Fibroblast of skin of right biceps (primary cell): ENCODE data around the gene CTU2.
"Not testable (repeated sequence)": the region's sequence is repeated elsewhere in the genome, so short reads cannot be mapped to it uniquely, and the experiment has no call there.

Experiments used
- DNase-seq: peaks from one replicate; pipeline ENCODE4 v3.0.0-alpha.2; 2013

The CTU2 gene

DNA sequence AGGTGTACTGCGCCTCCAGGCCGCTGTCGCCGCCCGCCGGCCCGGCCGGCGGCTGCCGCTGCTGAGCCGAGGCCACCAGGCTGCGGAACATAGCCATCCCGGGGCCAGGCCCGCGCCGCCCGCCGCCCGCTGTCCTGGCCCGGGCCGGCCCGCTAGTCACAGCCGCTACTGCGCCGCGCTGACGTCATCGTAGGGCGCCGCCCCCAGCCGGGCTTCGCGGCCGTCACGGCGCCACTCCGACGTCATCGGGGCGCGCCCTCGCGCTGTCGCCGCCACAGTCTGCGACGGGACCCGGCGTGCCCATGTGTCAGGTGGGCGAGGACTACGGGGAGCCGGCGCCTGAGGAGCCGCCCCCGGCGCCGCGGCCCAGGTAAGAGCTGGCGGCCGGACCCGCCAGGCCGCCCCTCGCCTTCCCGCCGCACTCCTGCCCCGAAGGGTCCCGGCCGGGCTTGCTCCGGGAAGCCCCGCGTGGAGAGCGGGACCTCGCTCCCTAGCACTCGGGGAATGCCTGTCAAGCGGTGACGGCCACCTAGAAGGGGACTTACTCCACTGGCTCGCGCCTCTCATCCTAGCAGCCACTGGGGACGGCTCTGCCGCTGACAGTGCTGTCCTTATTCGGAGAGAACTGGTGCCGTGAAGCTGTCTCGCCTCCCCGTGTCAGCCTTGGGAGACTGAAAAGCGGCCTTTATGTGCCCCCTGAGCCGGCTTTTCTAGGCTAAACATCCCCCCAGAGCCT, at the start of gene CTU2, which contains the start of gene RNF166:
CTU2 (plus strand) TSS at position 275 of the 736 bp plus-strand sequence; CDS start at position 303, 28 bp downstream.
RNF166 (minus strand) TSS at position 180 of the 736 bp plus-strand sequence; CDS start at position 97, 83 bp downstream.
- peak; percentile 88 for DNase-seq

DNA sequence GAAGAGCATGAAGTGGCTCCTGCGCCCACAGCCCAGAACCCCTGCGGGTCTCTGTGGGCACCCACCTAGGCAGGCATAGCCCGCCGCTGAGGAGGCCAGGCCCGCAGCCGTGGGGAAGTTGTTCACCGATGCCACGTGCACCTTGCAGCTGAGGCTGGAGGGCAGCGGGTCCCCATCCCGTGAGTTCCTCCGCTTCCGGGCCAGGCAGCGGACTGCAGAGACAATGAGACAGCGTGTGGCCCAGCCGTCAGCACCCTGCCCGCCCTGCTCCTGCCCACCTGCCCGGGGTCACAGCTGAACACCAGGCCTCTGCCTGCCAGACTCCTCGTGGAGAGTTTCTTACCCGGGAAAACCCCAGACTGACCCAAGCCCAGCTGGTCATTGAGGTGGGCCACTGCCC, 48.9 kb upstream of the CTU2 start:
- DNase-seq, result no peak

DNA sequence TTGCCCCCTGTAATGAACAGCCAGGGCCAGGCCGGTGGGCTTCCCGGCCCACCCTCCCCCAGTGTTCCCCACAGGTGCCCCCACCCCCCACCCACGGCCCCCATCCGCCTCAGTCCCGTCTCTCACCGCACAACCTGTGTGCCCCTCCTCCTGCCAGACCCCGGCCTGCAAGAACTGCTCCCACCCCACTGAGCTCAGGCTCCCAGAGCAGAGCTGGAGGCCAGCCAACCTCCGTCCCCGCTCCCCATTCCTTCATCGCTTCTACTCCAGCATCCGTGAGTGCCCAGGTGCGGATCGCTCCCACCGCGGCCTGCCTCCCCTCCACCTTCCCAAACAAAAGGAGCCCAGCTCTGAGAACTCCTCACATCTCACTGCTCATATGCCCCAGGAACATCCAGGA, 47.6 kb upstream of the CTU2 start:
- DNase-seq, result no peak

DNA sequence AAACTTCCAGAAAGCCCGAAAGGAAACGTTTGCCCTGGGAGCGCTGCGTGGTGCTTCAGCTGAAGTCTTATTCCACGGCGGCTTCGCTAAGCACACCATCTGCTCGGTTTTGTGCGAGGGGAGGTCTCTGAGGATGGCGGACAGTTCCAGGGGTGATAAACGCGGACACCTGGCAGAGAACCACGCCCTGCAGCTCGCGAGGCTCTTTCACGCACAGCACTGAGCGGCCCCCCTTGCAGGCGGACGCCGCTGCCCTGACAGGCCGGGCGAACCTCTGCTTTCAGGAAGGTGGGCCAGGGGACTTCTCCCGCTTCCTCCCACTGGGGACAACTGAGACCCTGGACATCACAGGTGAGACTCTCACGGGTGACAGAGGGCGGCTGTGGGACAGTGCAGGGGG, 47.1 kb upstream of the CTU2 start:
- DNase-seq, result no peak

DNA sequence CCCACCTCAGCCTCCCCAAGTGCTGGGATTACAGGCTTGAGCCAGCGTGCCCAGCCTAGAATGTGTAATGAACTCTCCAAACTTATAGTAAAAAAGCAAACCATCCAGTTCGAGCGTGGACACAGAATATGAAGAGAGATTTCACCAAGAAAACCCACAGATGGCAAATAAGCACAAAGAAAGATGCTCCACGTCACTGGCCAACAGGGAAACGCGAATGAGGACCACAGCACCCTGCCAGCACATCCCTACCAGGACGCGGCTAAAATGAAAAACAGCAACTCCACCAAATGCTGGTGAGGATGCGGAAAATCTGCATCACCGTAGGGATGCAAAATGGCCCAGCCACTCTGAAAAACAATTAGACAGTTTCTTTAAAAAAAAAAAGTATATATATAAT, 44.8 kb upstream of the CTU2 start:
- DNase-seq, result no peak

DNA sequence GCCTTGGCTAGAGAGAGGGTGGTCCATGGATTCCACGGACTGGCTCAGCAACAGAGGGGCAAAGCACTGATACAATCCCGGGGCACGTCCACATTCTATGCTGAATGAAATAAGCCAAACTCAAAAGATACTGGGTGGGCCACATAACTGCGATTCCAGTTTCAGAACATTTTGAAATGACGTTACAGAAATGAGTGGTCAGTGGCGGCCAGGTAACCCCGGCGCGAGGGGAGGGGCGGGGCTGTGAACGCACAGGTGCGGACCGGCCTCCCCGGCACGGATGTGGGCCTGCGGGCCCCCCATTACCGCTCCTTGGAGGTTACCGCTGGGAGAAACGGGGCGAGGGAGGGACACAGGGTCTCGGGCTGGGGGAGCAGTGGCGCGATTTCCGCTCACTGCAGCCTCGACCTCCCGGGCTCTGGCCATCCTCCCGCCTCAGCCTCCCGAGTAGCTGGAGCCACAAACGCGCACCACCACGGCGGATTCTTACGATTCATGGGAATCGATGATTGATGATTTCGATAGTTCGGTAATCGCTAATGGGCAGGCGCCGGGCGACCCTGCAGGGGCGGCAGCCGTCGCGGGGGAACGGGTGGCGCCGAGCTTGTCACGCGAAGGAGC, 44.0 kb upstream of the CTU2 start:
- DNase-seq, result no peak

DNA sequence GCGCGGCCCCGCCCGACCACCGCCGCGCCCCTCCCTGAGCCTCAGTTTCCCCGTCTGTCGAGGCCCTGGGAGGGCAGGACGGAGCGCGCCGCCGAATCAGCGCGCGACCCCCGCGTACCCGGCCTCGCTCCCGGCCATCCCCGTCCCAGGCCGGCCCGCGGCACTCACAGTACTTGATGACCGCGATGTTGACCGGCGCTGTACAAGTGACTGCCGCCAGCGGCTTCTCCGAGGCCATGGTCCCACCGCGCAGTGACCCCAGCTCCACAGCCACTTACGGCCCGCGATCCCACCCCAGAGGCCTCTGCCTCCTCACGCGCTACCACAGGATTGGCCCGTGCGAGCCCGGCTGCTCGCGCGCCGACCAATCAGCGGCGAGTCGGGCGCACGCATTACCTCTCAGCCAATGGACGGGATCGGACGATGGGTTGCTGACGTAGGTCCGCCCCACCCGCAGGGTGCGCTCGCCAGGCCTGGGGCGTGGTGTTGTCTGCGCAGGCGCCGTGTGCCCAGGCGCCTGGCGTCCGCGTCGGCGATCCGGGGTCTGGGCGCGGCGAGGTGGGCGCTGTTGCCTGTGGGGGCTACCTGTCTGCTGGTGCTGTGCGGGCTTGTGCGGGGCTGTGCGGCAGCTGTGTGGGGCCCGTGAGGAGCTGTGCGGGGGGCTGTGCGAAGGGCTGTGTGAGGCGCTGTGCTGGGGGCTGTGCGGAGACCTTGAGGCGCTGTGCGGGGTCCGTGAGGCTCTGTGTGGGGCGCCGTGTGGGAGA, 43.3 kb upstream of the CTU2 start, which contains the start of gene MVD:
MVD (minus strand) TSS at position 249 of the 764 bp plus-strand sequence; CDS start at position 238, 11 bp downstream.
- DNase-seq, result peak; percentile 97

DNA sequence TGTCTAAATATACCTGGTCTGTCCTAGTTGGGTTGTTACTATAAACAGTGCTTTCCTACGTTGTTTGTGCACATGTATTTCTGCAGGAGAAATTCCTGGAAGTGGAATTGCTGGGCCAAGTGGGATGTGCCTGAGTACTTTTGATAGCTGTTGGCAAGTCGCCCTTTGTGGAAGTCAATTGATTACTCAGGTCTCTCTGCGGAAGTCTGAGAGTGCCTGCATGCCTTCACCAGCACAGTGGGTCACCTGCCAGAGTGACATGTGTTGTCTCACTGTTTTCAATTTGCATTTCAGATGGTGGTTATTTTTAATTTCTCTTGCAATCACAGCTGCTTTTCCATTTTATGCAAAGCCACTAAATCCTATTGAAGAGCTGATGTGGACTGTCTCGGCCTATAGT, 41.2 kb upstream of the CTU2 start:
- DNase-seq, result no peak

DNA sequence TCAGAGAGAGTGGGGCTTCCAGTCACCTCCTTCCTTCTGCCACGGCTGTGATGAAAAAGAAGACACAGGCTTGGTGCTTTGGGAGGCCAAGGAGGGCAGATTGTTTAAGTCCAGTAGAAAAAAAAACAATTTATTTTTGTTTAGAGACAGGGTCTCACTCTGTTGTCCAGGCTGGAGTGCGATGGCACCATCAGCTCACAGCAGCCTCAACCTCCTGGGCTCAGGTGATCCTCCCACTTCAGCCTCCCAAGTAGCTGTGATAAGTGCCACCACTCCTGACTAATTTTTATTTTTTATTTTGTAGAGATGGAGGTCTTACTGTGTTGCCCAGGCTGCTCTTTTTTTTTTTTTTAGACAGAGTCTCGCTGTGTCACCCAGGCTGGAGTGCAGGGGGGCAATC, 40.7 kb upstream of the CTU2 start:
- DNase-seq, result no peak

DNA sequence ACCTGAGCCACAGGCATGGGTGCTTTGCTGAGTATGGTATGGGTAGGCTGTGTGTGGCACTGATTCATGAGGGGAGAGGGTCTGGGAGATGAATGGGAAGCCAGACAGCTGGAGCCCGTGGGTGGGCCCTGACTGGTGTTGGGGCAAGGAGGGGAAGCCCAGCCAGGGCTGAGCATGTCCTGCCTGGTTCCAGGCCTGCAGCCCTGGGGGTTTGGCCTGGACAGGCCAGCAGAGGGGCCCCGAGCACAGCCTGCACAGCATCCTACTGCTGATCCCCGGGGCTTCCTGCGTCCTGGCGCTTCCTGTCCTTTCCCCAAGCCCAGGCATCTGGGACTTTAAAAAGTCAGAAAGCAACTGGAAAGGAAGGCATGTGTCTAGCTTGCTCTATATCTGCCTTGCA, 38.8 kb upstream of the CTU2 start:
- no peak for DNase-seq

DNA sequence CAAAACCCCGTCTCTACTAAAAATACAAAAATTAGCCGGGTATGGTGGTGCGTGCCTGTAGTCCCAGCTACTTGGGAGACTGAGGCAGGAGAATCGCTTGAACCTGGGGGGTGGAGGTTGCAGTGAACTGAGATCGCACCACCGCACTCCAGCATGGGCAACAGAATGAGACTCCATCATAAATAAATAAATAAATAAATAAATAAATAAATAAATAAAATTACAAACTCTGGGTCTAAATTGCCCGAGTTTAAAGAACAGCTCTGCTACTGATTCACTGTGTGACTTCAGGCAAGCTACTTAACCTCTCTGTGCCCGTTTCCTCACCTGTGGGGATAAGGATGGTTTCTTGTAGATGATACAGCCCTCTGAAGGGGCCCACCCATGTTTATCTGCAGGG, 36.8 kb upstream of the CTU2 start:
- DNase-seq, result not testable (repeated sequence)

DNA sequence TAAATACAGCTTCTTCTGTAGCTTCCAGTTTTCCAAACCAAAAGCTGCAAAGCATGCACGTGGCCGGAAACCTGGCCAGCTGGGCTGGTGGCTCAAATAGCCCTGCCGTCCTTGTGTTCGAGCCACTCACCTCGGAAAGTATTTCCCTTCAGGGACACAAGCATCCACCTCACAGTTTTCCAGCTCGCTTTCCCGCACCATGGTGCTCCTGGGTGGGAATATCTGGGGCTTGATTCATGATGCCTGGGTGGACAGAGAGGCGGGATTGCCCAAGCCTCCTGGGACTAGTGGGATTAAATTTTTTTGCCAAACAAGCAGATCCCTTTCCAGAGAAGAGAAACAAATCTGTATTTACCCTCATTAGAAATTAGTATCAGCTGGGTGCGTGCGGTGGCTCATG, 36.3 kb upstream of the CTU2 start:
- DNase-seq, result peak; percentile 20

DNA sequence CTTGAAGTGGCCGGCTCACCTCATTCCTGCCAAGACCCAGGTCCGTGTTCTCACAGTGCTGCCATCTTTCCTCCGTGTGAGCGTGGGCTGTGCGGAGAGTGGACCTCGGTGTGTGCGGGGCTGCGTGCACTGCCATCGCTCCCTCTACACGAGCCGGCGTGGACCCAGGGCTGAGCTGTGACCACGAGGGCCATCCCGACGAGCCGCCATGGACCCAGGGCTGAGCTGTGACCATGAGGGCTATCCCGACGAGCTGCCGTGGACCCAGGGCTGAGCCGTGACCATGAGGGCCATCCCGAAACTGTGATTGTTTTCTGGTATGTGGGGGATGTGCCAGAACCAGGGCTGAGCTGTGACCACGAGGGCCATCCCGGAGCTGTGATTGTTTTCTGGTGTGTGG, 34.5 kb upstream of the CTU2 start:
- DNase-seq, result no peak

DNA sequence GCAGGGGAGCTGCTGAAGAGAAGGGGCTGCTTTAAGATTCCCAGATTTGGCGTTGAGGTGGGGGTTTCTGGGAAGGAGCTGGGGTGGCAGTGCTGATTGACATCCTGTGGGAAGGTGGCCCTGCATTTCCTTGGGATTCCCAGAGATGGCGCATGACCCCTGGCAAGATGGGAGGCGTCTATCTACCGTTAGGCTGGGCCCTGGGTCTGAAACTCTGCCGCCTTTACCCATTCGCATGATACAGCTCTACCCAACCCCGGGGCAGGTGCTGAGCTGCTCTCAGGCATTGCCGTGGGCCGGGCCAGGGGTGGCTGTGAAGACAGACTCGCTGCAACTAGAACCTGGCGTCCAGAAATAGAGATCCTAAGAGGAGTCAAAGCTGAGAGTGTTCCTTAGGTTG, 33.5 kb upstream of the CTU2 start:
- no peak for DNase-seq

DNA sequence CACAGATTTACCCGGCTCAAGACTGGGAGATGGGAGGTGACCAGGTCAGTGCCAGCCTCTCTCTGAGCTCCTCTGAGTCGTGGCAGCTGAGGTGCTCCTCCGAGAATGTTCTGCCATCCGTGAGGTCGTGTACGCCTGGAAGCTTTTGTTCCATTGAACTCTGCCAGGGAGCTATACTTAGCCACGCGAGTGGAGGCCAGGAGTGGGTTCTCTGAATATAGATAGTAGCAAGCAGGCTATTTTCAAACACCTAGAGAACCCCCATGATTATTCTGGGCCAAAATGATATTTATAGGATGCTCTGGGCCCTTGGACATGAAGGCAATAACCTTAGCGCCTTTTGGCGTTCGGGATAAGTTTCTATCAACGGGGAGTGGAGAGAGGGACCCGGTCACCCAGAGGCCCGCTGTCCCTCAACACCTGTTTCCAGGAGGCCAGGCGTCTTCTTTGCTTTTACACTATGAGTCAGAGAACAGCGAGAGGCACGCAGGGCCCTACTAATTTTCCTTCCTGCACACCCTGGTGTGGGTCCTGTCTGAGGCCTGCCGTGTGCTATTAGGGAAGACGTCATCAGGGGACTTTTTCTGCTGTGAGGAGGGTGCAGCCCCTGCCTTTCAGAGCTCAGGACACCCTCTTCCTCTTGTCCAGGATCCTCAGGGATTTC, 32.5 kb upstream of the CTU2 start:
- no peak for DNase-seq

DNA sequence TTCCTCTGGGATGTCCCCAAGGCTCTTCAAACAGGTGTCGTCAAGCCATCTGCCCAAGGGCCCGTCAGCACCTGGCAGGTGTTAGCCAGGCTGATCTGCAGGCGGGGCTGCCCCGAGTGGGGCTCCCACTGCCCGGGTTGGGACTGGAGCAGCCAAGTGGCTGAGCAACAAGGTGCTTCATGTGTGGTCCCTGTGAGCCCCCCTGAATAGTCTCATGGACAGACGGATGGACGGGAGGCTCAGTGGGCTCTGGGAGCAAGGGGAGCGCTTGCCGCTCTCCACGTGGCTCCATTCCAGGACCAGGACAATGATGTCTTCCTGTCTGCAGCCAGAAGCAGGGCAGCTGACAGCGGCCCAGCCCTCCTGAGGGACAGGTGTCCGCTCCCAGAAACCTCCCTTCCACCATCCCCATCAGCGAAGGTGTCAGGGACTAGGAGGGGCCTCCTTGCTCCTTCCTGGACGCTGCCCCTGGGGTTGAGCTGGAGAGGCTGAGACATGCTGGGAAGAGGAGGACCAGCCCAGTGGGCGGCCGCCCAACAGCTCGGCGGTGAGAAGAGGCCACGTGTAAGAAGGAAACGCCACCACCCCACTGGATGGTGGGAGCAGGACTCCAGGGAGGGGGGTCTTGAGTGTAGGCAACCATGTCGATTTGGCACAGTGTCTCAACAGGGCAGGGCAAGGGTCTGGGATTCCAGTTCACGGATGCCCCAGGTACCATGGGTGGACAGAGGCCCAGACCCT, 29.6 kb upstream of the CTU2 start:
- no peak for DNase-seq

DNA sequence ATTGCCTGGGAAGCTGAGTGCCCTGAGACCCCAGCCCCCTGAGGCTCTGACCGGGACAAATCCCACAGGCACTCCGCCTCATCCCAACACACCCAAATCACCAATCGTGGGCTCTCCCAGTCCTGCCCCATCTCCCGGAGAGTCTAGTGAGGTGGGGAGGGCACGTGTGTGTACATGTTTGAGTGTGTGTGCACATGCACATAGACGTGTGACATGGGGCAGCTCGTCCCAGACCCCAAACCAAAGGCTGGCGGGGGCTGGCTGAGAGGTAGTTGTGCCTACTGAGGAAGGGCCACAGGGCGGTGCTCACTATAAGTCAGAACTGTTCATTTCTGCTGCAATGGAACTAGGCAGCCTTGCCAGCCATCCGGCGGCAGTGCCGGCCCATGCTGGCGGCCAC, 28.6 kb upstream of the CTU2 start:
- no peak for DNase-seq

DNA sequence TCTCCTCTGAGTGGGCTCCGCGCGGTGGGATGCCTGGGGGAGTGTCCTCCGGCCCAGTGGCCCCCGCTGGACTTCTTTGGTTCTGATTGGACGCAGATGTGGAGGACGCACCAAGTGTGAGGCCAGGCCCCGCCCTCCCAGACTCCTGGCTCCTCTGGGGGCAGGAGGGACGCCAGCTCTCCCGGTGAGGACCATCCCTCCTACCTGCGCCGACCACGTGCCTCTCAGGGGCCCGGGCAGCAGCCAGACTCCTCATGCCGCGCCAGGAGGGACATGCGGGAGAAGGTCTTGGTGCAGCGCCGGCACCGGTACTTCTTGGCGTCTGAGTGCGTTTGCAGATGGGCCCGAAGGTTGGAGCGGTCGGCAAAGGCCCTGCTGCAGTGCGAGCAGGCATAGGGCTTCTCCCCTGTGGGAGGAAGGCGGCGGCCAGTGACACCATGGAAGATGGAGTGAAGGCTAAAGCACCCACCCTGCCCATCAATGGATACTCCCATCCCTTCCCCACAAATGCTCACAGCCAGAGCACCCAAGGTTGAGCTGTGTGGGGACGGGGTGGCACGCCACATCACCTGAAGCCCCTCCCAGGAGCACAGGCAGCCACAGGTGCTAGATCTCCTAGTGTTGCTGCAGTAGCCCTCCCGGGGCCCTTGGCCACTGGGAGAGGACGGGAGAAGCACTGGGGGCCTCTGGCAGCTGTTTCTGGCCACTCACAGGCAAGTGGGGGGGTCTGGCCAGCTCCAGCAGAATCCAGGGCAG, 27.9 kb upstream of the CTU2 start:
- DNase-seq, result no peak

DNA sequence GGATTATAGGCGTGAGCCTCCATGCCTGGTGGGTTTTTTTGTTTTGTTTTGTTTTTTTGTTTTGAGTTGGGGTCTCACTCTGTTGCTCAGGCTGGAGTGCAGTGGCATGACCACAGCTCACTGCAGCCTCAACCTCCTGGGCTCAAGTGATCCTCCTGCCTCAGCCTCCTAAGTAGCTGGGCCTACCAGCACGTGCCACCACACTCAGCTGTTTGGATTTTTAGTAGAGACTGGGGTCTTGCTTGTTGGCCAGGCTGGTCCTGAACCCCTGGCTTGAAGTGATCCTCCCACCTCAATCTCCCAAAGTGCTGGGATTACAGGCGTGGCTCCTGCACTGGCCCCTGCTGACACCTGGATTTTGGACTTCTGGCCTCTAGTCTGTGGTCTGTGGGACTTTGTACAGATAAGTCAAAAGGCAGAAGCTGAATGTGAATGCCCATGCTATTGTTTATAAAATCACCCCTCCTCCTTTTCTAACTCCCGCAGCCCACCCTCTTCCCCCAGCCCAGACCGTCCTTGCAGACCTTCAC, 25.7 kb upstream of the CTU2 start:
- no peak for DNase-seq

DNA sequence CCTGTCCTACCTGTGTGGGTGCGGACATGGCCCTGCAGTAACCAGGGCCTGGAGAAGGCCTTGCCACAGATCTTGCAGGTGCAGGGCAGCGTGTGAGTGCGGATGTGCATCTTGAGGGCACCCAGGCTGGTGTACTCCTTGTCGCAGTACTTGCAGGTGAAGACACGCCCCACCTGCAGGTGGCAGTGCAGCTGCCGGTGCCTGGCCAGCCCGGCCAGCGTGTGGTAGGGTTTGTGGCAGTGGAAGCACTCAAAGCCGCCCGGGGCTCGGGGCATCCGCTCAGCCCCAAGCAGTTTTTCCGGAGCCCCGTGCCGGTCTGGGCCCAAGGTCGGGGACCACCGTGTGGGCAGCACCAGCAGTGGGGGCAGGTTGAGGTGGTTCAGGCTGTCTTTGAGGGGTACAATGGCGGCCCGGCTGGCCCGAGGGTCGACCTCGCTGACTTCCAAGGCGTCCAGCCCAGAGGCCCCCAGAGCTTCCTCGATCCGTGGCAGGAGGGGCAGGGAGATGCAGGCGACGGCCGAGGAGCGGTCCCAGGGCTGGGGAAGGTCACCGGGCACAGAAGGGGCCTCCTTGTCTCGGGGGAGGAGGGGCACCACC, 25.1 kb upstream of the CTU2 start:
- no peak for DNase-seq
